GM19025 (cell line): ENCODE data around the gene BCAS3.
"Not testable (repeated sequence)": the region's sequence is repeated elsewhere in the genome, so short reads cannot be mapped to it uniquely, and the experiment has no call there.

Source experiments
- ATAC-seq: cut with Tn5 transposase; IDR thresholded peaks from one replicate; pipeline ENCODE4 v1.9.1; 2021; ENCODE audit warnings: mild to moderate bottlenecking, low read depth, moderate library complexity; ENCODE audit not compliant: unreplicated experiment

Gene BCAS3

GRCh38 chr17:61338874-61339478 lies 661.3 kb downstream of the BCAS3 start:
- no peak for ATAC-seq

- no peak for ATAC-seq
Observed at GRCh38 chr17:61340431-61341209, 663.0 kb downstream of the BCAS3 start.

GRCh38 chr17:61343576-61343975 lies 665.9 kb downstream of the BCAS3 start:
- ATAC-seq: no peak

GRCh38 chr17:61345061-61345460 lies 667.4 kb downstream of the BCAS3 start:
- ATAC-seq: no peak

- ATAC-seq: no peak
Observed at GRCh38 chr17:61345825-61346666, 668.4 kb downstream of the BCAS3 start.

- no peak for ATAC-seq
Observed at GRCh38 chr17:61349350-61349749, 671.7 kb downstream of the BCAS3 start.

GRCh38 chr17:61351745-61352407 lies 674.2 kb downstream of the BCAS3 start:
- no peak for ATAC-seq

- ATAC-seq: no peak
Observed at GRCh38 chr17:61352408-61352770, 674.7 kb downstream of the BCAS3 start.

- no peak for ATAC-seq
Observed at GRCh38 chr17:61352781-61353491, 675.3 kb downstream of the BCAS3 start.

- ATAC-seq: no peak
Observed at GRCh38 chr17:61353615-61354014, 676.0 kb downstream of the BCAS3 start.

GRCh38 chr17:61354895-61355874 lies 677.5 kb downstream of the BCAS3 start:
- ATAC-seq: no peak

- ATAC-seq: not testable (repeated sequence)
Observed at GRCh38 chr17:61357061-61357460, 679.4 kb downstream of the BCAS3 start.

GRCh38 chr17:61359513-61359912 lies 681.9 kb downstream of the BCAS3 start:
- not testable (repeated sequence) for ATAC-seq

GRCh38 chr17:61360318-61360943 lies 682.8 kb downstream of the BCAS3 start:
- ATAC-seq: no peak

- ATAC-seq: no peak
Observed at GRCh38 chr17:61361084-61361483, 683.4 kb downstream of the BCAS3 start.

GRCh38 chr17:61362396-61362795 lies 684.7 kb downstream of the BCAS3 start:
- no peak for ATAC-seq

- no peak for ATAC-seq
Observed at GRCh38 chr17:61362852-61363600, 685.4 kb downstream of the BCAS3 start.
